Neural crest cell (in vitro differentiated cells): ENCODE results near the gene ARHGEF26. TPM values are rescaled to one million over a fixed set of nuclear protein-coding genes. Genes with fewer than 3 reads are reported as not detected.

Experiments
- DNase-seq: peaks from one replicate; pipeline ENCODE4 v3.0.0; 2021; ENCODE audit warnings: low read depth, mixed read lengths, low spot score
- H3K27ac Mint-ChIP-seq: one replicate; pipeline ENCODE4 v1.8.0; 2021; ENCODE audit warnings: mild to moderate bottlenecking, mixed read lengths; ENCODE audit not compliant: unreplicated experiment
- H3K27me3 Mint-ChIP-seq: 2 replicates; pipeline ENCODE4 v1.8.0; 2021; ENCODE audit warnings: low read depth, mild to moderate bottlenecking, mixed read lengths
- H3K36me3 Mint-ChIP-seq: 2 replicates; pipeline ENCODE4 v1.8.0; 2021; ENCODE audit warnings: low read depth, mild to moderate bottlenecking, mixed read lengths
- H3K4me1 Mint-ChIP-seq: 2 replicates; pipeline ENCODE4 v1.8.0; 2021; ENCODE audit warnings: mixed read lengths
- H3K4me3 Mint-ChIP-seq: one replicate; pipeline ENCODE4 v1.8.0; 2021; ENCODE audit warnings: mild to moderate bottlenecking, mixed read lengths
- H3K9me3 Mint-ChIP-seq: 2 replicates; pipeline ENCODE4 v1.8.0; 2021; ENCODE audit warnings: mixed read lengths
- total RNA-seq: library from RNA; stranded (reverse); gene quantifications from 2 replicates; pipeline ENCODE4 v1.2.1, GENCODE V29; 2021
- TF ChIP-seq, protein P1 (sequence below): fragments of 200-600 bp; sonication (generic); conservative IDR thresholded peaks from 2 replicates; pipeline ENCODE4 v1.5.0; 2021; ENCODE audit warnings: antibody characterized with exemption, mild to moderate bottlenecking

Gene ARHGEF26
- total RNA-seq, 1 donor from 2014 or later: 19.3 TPM

DNA sequence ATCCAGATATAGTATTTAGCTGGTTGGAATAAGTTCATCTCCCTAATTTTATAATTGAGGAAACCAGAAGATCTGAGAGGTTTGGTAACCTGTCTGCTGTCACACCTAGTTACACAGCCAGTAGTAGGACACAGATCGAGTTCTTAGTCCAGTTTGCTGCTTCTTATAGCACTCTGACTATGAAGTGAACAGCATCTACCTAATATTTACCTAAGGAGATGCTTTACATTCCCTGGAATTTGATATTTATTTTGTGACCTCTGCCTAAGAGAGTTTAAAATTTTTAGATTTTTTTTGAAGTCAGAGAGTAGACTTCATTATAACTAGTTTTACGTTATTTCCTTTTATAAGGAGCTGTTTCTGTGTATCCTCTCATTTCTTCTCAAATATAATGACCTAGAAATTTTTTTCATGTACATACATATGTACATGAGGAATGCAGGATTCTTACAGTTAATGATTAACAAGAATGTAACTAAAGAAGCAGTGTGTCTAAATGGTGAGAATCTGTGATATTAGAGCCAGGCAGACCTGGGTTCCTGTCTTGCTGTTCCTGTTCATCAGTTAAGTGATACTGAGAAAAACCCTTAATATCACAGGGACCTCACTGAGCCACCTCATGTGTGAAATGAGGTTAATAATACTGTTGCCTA, 4.3 kb downstream of the ARHGEF26 start:
- H3K27me3 Mint-ChIP-seq: peaks cover 10% of the 10 kb centered on the region
- peaks cover 47% of the 10 kb centered on the region for H3K4me1 Mint-ChIP-seq
- DNase-seq: no peak
- TF ChIP-seq, protein P1, sequence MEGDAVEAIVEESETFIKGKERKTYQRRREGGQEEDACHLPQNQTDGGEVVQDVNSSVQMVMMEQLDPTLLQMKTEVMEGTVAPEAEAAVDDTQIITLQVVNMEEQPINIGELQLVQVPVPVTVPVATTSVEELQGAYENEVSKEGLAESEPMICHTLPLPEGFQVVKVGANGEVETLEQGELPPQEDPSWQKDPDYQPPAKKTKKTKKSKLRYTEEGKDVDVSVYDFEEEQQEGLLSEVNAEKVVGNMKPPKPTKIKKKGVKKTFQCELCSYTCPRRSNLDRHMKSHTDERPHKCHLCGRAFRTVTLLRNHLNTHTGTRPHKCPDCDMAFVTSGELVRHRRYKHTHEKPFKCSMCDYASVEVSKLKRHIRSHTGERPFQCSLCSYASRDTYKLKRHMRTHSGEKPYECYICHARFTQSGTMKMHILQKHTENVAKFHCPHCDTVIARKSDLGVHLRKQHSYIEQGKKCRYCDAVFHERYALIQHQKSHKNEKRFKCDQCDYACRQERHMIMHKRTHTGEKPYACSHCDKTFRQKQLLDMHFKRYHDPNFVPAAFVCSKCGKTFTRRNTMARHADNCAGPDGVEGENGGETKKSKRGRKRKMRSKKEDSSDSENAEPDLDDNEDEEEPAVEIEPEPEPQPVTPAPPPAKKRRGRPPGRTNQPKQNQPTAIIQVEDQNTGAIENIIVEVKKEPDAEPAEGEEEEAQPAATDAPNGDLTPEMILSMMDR: no peak
- no peaks in the 10 kb centered on the region for H3K9me3 Mint-ChIP-seq
- no peak overlapping the region for H3K4me3 Mint-ChIP-seq
- peaks cover 12% of the 10 kb centered on the region for H3K36me3 Mint-ChIP-seq
- no peak overlapping the region for H3K27ac Mint-ChIP-seq

- no peaks in the 10 kb centered on the region for H3K9me3 Mint-ChIP-seq
- TF ChIP-seq, protein P1: no peak
- H3K27ac Mint-ChIP-seq: no peak overlapping the region
- H3K4me1 Mint-ChIP-seq: peaks cover 52% of the 10 kb centered on the region
- DNase-seq: no peak
- peaks cover 15% of the 10 kb centered on the region for H3K36me3 Mint-ChIP-seq
- peaks cover 9% of the 10 kb centered on the region for H3K27me3 Mint-ChIP-seq
- no peak overlapping the region for H3K4me3 Mint-ChIP-seq
These were observed 5.5 kb downstream of the ARHGEF26 start for GRCh38 chr3:154126651-154127050.

DNA sequence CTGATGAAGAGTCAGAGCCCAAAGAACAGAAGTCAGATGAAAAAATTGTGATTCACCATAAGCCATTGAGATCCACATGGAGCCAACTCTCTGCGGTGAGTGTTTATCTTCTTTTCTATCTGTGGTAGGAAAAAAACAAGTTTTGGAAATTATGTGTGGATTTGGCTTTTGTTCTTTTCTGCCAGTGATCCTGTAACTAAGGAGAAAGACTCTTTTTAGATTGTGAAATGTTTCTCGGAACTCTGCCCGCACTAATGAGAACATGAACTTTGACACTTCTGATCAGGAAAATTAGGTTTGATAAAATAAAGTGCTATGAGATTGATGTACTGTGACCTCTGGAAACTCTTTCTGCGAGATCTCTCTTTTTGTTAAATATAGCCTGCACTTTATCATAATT, 8.4 kb downstream of the ARHGEF26 start:
- no peak for DNase-seq
- Mint-ChIP-seq H3K4me1 (peaks cover 50% of the 10 kb centered on the region), H3K9me3 (no peaks in the 10 kb centered on the region), H3K27me3 (no peaks in the 10 kb centered on the region), H3K36me3 (peaks cover 20% of the 10 kb centered on the region), H3K4me3 (no peak overlapping the region), H3K27ac (no peak overlapping the region)
- TF ChIP-seq, protein P1: no peak

DNA sequence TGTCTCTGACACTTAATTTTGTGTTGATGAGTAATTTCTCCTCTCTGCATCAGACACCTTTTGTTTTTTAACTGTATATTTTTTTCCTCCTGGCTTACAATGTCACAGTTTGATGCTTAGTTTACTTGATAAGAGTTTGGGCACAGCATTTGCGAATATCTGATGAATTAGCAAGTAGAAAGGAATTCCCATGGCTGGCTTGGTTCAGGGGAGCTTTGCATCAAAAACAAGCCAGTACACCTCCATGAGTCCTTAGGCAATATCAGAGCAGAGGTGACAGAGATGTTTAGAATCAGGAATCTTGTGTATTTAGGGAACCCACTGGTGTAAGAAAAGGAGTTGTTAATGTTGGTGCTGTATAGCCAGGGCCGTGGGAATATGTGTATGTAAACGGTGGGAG, 9.3 kb downstream of the ARHGEF26 start:
- no peaks in the 10 kb centered on the region for H3K9me3 Mint-ChIP-seq
- TF ChIP-seq, protein P1: no peak
- H3K36me3 Mint-ChIP-seq: peaks cover 20% of the 10 kb centered on the region
- H3K4me1 Mint-ChIP-seq: peaks cover 43% of the 10 kb centered on the region
- H3K27ac Mint-ChIP-seq: no peak overlapping the region
- no peak for DNase-seq
- no peak overlapping the region for H3K4me3 Mint-ChIP-seq
- no peaks in the 10 kb centered on the region for H3K27me3 Mint-ChIP-seq

- Mint-ChIP-seq H3K4me1 (peaks cover 33% of the 10 kb centered on the region), H3K27me3 (no peaks in the 10 kb centered on the region), H3K36me3 (peaks cover 20% of the 10 kb centered on the region), H3K4me3 (no peak overlapping the region), H3K9me3 (no peaks in the 10 kb centered on the region), H3K27ac (no peak overlapping the region)
- TF ChIP-seq, protein P1: no peak
- DNase-seq: no peak
These were observed 10.6 kb downstream of the ARHGEF26 start for GRCh38 chr3:154131830-154132229.
